Measurements from ENCODE around the gene EFNB1.

DNA sequence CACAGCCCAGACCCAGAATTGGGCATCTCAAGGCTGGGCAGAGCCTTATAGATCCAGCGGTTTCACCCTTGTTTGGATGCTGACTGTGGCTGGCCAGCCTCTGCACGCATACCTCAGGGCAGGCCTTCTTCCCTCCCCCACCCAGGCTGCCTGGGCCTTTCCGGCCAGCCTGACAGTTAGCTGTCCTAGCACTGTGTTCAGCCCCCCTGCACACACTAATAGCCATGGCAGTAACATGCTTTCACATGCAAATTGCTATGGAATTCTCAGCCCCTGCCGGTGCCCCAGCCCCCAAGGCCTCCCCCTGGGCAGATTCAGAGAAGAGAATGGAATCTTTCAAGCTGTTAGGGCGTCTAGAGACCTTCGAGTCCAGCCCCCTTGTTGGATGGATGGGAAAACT is 17.7 kb downstream of the EFNB1 start:
- no peak for TF ChIP-seq CTCF (conservative IDR thresholded peaks at IDR 0.05; ENCODE audit: low read length)
- TF ChIP-seq EZH2phosphoT487 (IDR thresholded peaks at IDR 0.05; ENCODE audit: borderline replicate concordance, low read depth, low read length): no peak

All from OCI-LY7 (cell line).